Stimulated activated CD8-positive, alpha-beta memory T cell treated with anti-CD3 and anti-CD28 coated beads, Interleukin-7, amount 100 ng/mL, for 24 hours (primary cell): ENCODE data around the gene IQSEC1.
A peak's percentile ranks its signal among the peaks of the same experiment; 100 is the strongest.

Experiments used
- DNase-seq: peaks from one replicate; pipeline ENCODE4 v3.0.0-alpha.2; 2020; ENCODE audit warnings: low read depth

Gene IQSEC1

DNA sequence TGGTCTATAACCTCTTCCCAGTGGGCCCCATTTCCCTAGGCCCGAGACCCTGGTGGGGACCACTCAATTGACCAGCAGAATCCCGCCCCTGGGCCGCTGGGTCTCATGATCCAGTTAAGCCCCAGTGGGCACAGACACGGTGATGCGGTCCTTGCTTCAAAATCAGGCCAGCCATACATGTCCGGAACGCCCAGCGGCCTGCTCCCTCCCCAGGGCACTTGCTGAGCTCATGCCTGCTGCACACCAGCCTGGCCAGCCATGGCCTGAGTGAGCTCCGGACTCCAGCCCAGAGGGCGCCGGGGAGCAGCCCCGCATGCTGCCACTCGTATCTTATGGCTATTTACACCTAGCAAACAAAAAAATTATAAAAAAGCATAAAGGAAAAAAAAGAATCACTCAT, 34.4 kb upstream of the IQSEC1 start:
- no peak for DNase-seq

DNA sequence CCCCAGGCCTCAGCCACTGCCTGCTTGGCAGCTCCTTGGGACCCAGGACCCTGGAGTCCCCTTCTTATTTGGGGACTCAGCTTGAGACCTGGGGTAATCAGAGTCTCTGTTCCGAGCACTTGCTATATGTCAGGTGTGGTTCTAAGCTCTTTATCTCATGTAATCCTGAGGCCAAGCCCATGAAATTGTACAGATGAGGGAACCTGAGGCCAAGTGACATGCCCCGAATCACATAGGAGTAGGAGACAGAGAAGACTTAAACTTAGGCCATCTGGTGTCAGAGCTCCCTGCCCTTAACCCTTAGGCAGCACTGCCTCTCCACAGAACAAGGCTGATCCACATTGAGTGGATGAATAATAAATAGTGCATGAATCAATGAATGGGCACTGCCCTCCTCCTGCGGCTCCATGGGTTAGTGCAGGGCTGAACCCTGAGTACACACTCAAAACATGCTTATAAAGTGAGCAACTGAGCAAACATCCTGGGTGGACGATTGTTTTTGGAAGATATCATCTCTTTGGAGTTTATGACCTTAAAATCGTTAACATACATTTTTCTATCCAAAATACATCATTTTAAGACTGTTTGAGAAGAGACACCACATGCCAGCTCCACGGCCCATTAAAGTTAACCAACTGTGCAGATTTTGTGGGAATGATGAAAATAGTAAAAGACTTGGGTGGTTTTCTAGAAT, 33.2 kb upstream of the IQSEC1 start:
- DNase-seq = no peak

DNA sequence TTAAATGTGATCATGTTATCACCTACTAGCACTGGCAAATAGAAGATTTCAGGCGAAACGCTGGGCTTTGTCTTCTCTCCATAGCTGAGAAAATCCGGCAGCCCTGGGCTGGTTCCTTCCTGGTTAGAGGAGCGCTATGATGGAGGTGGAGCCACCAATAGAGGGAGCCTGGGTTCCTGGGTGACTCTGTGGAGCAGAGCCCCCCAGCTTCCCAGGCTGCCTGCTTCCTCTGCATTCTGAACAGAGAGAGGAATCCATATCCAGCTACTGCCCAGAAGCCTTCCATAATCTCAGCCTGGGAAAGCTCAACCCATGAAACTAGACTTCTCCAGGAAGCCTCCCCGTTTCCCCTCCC, 32.6 kb upstream of the IQSEC1 start:
- DNase-seq = no peak

DNA sequence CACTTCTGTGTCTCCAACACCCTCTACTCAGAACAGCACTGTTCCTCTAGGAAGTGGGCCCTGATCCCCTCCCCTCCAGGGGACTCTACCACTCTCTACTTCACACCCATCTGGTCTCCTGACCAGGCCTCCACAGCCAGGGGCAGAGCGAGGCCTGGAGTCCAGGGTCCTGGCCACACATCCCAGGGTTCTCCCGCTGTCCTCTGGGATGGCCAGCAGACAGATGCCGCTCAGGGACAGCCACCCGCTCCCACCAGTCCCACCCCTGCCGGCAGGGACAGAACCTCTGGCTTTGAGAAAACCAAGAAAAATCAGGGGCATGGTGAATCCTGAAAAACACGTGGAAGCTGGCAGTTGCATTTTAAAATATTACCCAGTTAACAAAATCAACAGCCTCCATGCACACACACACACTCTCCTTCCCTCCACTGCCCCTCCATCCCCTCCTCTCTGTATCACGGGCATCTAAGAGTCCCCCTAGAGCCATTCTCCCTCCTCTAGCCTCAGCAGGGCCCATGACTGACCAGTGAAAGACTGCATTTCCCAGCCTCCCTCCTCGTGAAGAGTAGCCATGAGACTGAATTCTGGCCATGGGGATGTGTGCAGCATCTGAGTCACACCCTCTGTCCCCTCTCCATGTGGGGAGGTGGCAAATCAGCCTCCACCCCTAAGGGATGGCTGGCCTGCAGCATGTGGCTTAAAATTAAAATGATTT, 32.1 kb upstream of the IQSEC1 start:
- DNase-seq = no peak

DNA sequence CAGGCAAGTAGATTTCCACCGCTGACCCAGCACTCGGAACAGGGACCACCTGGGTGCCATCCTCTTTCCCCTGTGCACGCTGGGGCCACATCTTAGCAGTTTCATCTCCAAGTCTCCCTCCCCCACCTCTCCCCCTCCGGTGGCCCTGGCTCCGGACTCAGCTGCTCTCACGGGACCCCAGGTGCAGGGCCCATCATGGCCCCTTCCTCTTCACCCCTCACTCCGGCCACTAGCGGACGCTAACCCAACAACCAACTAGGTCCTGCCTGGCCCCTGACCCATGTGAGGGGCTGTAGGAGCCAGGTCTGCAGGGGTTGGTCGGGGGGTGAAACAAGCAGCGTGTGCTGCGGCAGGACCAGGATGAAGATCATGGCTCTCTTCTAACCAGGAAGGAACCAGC, 31.3 kb upstream of the IQSEC1 start:
- no peak for DNase-seq

DNA sequence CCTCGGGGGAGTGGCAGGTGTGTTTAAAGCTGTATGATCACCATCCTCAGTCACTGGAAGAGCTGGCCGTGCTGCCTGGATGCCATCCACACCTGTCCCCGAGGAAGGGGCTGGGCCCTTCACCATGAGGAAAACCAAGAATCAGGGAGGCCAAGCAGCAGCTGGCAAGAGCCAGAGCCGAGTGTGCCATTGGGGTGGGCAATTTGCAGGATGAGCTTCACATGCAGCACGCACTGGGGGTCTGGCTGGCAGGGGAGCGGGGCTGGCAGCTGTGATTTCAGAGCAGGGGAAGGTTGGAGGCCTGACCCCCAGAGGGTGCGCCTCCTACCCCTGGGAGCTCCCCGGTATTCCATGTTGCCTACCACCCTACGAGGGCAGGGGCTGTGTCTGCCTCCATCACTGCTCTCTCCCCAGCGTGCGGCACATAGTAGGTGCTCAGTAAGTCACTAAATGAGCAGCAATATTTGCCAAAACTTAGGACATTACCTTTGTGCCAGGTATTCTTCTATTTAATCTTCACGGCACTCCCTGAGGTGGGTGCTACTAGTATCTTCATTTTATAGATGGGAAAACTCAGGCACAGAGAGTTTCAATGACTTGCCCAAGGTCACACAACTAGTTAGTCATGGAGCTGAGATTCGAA, 30.3 kb upstream of the IQSEC1 start:
- DNase-seq = no peak

DNA sequence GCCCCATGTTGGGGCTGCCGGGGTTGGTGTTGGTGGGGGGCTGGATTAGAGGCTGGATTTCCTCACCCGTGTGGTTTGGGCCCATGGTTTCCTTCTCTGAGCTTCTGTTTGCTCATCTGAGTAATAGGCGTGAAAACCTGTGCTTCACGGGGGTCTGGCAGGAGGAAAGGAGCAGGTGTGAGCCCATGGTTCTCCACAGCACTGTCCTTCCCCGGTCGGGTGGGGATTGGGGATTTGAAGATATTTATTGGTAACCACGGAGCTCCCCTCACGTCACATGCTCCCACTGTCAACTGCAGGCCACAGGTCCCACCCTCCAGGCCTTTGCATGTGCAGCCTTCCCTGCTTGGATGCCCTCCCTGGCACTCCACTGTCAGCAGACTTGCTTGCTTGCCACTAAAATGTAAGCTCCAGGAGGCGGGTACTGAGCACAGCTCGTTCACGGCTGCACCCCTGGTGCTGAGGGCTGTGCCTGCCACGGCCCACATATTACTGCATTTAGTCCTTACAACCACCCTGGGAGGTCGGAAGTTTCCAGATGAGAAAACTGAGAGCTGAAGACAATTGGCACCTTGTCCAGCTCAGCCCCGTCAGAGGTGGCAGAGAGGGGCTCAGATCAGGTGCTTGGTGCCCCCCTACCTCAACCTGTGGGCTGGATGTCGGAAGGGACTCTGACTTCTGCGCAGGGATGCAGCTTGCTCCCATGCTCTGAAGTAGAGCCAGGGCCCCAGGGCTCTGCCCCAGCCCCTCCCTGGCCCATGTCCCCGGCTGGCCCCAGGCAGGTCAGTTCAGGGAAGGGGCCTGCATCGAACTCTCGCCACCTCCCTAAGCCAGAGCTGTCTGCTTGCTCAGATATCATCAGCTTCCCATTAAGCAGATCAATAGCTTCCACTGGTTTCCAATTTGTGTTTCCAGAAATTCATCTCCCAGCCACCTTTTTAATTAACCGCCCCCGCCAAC, 29.4 kb upstream of the IQSEC1 start:
- no peak for DNase-seq

DNA sequence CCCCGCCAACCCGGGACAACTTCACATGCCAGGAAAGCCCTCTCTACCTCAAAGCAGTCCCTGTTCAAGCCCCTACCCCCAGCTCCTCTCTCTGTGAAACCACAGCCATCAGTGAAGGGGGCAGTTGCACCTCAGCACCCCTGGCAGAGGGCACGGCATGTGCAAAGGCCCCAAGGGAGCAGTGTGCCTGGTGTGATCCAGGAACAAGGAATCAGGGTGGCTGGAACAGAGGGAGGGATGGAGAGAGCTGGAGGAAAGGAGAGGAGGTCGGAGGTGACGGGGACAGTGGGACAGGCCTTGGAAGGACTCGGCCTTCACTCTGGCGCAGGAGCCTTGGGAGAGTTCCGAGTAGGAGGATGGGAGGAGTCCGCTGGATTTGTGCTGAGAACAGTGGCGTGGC, 26.5 kb upstream of the IQSEC1 start:
- DNase-seq = no peak

DNA sequence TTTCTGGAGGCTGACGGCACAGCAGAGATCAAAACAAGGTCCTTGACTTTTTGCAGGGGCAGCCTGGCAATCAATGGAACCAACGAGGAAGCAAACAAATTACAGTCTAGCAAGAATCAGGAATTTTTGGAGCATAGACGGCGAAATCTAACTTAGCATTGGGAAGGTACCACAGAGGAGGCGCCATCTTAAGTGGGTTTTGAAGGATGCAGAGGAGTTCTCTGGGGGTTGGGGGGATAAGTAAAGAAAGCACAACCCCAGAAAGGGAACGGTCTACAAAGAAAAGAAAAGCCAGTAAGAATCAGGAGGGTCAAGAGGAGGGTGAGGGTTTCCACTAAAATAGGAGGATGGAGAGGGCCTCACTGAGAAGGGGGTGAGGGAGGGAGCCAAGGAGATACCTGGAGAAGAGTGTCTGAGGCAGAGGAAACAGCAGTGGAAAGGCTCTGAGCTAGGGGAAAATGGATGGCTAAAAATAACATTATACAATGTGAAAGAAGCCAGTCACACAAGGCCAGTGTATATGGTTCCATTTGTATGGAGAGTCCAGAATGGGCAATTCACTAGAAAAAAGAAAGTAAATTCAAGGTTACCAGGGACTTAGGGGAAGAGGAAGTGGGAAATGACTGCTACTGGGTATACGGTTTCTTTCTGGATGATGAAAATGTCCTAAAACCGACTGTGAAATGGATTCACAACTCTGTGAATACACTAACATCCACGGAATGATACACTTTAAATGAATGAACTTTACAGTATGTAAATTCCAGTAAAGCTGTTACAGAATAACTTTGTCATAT, 25.2 kb upstream of the IQSEC1 start:
- no peak for DNase-seq

DNA sequence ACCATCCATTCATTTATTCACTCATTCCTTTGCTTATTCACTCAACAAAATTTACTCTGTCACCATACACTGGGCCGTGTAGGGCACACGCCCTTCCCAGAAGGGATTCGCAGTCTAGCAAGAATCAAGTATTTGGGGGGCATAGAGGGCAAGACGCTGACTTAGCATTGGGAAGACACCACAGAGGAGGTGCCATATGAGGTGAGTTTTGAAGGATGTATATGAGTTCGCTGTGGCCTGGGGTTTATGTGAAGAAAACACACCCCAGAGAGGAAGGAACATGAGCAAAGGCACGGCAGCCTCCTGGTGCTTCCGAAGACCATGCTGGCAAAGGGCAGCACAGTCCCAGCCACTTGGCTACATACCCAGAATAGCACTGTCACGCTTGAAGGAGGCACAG, 23.1 kb upstream of the IQSEC1 start:
- no peak for DNase-seq

DNA sequence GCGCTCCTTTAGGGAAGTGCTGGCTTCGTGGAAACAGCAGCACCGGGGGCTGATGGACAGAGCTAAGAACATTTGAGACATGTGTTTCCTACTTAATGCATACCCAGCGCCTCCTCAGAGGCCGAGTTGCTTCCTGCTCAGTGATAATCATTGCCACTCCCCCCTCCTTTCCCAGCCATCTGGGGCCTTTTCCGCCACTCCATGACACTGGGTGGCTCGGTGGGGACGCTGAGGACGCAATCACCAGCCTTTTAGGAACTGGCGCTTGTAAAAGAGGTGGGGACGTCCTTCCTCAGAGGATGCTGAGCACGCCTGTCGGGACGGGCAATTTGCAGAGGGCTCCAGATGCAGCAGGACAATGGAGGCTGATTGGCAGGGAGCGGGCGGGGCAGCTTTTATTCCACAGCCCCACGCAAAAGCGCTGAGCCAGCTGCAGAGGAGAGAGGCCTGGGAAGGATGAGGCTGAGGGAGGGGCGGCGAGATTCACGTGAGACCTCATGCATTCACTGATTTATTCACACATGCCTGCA, 22.2 kb upstream of the IQSEC1 start:
- no peak for DNase-seq

DNA sequence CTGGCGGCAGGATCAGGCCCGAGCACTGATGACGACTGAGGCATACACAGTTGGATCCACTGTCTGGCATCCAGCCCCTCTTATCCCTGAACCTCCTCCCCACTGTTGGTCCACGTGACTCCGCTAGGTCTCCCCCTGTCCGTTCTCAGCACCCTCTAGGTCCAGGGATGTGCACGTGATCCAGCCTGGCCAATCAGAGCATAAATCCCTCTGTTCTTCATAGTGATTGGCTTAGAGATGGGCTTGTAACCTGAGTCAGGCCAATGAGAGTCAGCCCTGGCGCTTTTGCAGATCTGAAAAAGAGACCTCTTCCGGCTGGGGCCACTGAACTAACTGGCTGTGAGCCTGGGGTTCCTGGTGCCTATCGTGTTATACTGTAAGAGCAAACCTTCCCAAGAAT, 20.5 kb upstream of the IQSEC1 start:
- DNase-seq = no peak

DNA sequence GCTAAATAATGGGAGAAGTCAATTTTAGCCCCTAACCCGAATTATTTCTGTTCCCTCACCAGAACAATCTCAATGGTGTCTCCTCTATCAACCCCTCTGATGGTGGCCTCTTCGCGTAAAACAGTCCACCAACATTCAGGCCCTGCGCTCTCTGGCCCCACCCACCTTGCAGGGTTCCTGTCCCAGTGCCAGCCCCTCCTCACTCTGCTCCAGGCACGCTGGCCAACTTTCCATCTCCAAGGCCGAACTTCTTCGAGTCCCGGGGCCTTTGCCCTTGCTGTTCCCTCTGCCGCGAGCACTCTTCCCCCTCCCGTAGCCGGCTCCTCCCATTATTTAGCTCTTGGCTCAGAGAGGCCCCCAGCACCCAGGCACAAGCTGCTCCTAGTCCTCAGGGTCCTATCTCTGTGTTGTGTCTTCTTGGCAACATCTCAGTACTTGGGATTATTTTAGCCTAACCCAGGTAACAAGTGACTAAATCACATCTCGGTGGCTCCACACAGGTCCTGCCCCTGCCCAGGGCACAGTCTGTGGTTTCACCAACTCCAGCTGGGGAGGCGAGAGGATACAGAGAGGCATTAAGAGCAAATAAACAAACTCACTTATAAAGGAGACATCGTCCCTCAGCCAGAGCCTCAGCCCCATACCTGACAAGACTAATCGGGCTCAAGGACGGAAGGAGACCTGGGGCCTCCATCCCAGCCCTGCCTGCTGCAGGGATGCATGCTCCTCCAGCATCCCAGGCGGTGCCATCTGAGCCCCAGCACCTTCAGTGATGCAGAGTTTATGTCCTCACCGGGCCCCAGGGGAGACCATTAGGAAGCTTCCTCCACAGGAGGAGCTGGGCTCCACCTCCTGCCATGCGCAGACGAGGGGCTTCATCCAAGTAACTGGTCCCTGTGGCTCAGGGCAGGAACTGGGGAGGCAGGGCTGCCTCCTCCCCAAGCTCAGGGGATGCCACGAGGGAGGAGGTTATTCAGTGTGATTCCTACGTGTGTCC, 19.7 kb upstream of the IQSEC1 start:
- no peak for DNase-seq

DNA sequence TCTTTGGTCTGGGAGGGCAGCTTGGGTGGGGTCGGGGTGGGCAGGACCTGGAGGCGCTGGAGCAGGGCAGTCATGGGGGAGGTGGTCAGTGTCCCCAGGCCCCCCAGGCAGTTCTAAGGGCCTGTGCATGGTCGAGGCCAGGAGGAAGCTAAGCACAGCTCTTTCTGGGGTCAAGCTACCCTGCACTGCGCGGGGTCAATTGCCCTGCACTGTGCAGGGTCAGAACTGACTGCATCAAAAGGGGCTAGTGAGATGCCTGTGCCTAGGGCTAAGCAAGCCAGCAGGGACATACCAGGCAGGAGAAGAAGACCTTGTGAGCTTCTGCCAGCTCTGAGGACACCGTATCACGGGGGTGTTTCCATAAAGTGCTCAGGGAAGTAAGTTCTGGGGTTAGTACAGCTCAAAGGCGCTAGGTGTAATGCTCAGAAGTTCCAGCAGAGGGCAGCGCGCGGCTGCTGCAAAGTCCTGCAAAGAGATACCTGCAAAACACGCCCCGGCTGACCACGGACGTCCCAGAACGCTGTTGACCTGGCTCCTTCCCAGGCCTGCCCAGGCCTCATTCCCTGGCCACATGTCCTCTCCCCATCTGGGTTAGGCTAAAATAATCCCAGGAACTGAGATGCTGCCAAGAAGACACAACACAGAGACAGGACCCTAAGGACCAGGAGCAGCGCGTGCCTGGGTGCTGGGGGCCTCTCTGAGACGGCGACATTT, 18.8 kb upstream of the IQSEC1 start:
- DNase-seq = peak; percentile 69

DNA sequence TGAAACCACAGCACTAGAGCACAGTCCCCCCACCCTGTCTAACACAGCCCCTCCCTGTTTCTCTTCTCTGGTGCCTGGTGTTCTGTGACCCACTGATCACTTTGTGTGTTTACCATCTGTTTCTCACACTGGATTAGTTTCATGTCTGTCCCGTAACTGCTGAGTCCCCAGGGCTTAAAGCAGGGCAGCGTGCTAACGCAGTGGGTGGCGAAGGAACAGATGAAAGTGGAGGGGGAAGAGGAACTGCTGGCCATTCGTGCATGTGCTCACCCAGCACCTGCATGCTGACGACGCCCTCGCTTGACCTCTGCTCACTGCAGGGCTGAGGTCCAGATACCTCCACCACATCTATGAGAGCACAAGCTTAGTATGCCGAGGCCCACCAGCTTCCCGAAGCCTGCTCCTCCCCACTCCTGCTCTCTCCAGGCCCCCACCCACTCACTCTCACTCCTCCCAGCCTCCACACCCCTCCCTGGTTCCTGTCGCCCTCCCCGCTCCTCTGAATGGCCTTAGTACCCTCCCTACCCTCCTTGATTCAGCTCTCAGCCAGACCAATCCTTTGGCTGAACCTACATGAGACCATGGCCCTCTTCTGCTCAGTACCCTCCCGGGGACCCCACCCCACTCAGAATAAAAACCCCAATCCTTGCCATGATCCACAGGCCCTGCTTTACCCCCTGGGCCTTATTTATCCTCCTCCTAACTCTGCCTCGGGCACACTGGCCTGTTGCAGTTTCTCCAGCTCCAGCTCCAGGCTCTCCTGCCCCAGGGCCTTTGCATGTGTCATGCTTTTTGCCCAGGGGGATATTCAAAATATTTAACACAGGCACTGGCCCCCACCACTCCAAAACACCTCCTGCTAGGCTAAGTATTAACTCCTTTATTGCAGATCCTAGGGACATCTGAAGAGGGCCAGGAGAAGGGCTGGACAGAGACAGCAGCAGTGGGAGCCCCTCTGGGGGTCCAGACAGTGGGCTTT, 15.1 kb upstream of the IQSEC1 start:
- DNase-seq = no peak

DNA sequence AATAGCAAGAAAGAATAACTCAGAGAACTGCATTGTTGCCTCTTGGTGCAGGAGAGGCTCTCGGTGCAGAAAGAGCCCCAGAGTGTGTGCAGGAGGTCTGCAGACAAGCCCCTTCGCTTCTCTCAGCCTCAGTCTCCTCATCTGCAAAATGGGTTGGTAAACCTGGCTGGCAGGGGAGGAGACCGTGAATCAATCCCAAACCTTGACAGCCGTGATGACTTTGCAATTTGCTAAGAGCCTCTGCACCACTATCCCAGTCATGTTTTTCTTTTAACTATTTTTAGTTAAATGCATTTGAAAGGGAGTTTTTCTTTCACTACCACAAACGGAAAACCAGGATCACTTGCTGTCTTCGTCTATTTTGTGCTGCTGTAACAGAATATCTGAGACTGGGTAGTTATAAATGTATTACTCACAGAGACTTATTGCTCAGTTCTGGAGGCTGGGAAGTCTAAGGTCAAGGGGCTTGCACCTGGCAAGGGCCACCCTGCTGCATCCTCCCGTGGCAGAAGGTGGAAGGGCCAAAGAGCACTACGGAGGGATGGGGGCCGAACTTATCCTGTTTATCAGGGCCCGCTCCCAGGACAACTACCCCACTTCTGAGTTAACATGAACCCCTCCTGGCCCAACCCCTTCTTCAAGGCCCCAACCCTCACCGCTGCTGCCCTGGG, 14.2 kb upstream of the IQSEC1 start:
- no peak for DNase-seq

DNA sequence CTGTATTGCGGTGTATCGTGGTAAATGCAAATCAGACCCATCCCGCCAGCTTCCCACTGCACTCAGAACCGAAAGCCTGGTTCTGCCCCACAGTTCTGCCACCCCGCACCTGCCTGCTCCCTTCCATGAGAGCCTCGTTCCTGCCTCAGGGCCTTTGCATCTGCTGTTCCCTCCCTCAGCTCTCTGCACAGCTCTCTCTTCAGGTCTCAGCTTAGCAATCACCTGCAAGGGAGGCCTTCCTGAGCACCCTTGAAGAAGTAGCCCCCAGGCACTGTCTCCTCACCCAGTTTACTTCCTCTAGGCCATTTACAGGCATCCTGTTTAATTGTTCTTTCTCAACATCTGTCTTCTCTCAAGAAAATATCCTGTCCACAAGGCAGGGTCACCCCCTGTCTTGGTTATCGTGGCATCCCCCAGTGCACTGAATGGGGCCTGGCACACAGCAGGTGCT, 13.3 kb upstream of the IQSEC1 start:
- no peak for DNase-seq

DNA sequence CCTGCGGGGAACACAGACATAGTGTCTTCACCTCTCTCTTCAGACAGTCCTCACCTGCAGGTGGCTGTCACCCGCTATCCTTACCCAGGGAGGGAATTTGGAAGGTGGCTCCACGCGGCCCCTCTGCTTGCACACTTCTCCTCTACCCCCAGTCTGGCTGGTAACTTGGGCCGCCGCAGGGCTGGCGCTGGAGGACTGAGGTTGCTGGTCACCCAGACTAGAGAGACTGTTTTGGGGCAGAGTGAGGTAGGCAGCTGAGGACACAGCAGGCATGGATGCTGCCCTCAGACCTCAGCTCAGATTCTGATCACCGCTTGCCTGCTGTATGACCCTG, 12.6 kb upstream of the IQSEC1 start:
- no peak for DNase-seq
